GDM1 (cell line): ENCODE measurements around the gene DDX10.

Experiments
- DNase-seq: peaks from one replicate; lab custom pipeline; 2025; lab: John Stamatoyannopoulos, UW

DDX10 gene

GRCh38 chr11:108906826-108907225, 242.0 kb downstream of the DDX10 start:
- no peak for DNase-seq

GRCh38 chr11:108909041-108909440, 244.2 kb downstream of the DDX10 start:
- no peak for DNase-seq

- DNase-seq: no peak
These were observed 245.1 kb downstream of the DDX10 start for GRCh38 chr11:108909921-108910320.

- DNase-seq: no peak
These were observed 247.7 kb downstream of the DDX10 start for GRCh38 chr11:108912581-108912980.

GRCh38 chr11:108913204-108913603, 248.3 kb downstream of the DDX10 start:
- DNase-seq: no peak

- no peak for DNase-seq
These were observed 249.3 kb downstream of the DDX10 start for GRCh38 chr11:108914211-108914610.

- DNase-seq: no peak
These were observed 250.1 kb downstream of the DDX10 start for GRCh38 chr11:108914981-108915380.

- DNase-seq: no peak
These were observed 250.8 kb downstream of the DDX10 start for GRCh38 chr11:108915666-108916065.

- DNase-seq: no peak
These were observed 251.4 kb downstream of the DDX10 start for GRCh38 chr11:108916290-108916689.

- no peak for DNase-seq
These were observed 252.1 kb downstream of the DDX10 start for GRCh38 chr11:108916935-108917334.

GRCh38 chr11:108921211-108921610, 256.3 kb downstream of the DDX10 start:
- no peak for DNase-seq

- DNase-seq: no peak
These were observed 257.4 kb downstream of the DDX10 start for GRCh38 chr11:108922241-108922640.

- no peak for DNase-seq
These were observed 258.5 kb downstream of the DDX10 start for GRCh38 chr11:108923413-108923812.

GRCh38 chr11:108926171-108926840, 261.4 kb downstream of the DDX10 start:
- DNase-seq: no peak

- DNase-seq: no peak
These were observed 262.1 kb downstream of the DDX10 start for GRCh38 chr11:108926841-108927577.

GRCh38 chr11:108927791-108928545, 263.1 kb downstream of the DDX10 start:
- DNase-seq: no peak

GRCh38 chr11:108929241-108929640, 264.4 kb downstream of the DDX10 start:
- DNase-seq: no peak

- DNase-seq: no peak
These were observed 266.3 kb downstream of the DDX10 start for GRCh38 chr11:108931168-108931567.

GRCh38 chr11:108933630-108934029, 268.8 kb downstream of the DDX10 start:
- no peak for DNase-seq

GRCh38 chr11:108934289-108934688, 269.4 kb downstream of the DDX10 start:
- DNase-seq: no peak

GRCh38 chr11:108934696-108935095, 269.8 kb downstream of the DDX10 start:
- DNase-seq: no peak

GRCh38 chr11:108937746-108938145, 272.9 kb downstream of the DDX10 start:
- DNase-seq: no peak

- no peak for DNase-seq
These were observed 273.7 kb downstream of the DDX10 start for GRCh38 chr11:108938604-108939003.
